ENCODE data around the gene SPHKAP.
"Not testable (repeated sequence)": the region's sequence is repeated elsewhere in the genome, so short reads cannot be mapped to it uniquely, and the experiment has no call there.

Gene SPHKAP, protein sequence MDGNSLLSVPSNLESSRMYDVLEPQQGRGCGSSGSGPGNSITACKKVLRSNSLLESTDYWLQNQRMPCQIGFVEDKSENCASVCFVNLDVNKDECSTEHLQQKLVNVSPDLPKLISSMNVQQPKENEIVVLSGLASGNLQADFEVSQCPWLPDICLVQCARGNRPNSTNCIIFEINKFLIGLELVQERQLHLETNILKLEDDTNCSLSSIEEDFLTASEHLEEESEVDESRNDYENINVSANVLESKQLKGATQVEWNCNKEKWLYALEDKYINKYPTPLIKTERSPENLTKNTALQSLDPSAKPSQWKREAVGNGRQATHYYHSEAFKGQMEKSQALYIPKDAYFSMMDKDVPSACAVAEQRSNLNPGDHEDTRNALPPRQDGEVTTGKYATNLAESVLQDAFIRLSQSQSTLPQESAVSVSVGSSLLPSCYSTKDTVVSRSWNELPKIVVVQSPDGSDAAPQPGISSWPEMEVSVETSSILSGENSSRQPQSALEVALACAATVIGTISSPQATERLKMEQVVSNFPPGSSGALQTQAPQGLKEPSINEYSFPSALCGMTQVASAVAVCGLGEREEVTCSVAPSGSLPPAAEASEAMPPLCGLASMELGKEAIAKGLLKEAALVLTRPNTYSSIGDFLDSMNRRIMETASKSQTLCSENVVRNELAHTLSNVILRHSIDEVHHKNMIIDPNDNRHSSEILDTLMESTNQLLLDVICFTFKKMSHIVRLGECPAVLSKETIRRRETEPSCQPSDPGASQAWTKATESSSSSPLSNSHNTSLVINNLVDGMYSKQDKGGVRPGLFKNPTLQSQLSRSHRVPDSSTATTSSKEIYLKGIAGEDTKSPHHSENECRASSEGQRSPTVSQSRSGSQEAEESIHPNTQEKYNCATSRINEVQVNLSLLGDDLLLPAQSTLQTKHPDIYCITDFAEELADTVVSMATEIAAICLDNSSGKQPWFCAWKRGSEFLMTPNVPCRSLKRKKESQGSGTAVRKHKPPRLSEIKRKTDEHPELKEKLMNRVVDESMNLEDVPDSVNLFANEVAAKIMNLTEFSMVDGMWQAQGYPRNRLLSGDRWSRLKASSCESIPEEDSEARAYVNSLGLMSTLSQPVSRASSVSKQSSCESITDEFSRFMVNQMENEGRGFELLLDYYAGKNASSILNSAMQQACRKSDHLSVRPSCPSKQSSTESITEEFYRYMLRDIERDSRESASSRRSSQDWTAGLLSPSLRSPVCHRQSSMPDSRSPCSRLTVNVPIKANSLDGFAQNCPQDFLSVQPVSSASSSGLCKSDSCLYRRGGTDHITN (N-terminal part only)

DNA sequence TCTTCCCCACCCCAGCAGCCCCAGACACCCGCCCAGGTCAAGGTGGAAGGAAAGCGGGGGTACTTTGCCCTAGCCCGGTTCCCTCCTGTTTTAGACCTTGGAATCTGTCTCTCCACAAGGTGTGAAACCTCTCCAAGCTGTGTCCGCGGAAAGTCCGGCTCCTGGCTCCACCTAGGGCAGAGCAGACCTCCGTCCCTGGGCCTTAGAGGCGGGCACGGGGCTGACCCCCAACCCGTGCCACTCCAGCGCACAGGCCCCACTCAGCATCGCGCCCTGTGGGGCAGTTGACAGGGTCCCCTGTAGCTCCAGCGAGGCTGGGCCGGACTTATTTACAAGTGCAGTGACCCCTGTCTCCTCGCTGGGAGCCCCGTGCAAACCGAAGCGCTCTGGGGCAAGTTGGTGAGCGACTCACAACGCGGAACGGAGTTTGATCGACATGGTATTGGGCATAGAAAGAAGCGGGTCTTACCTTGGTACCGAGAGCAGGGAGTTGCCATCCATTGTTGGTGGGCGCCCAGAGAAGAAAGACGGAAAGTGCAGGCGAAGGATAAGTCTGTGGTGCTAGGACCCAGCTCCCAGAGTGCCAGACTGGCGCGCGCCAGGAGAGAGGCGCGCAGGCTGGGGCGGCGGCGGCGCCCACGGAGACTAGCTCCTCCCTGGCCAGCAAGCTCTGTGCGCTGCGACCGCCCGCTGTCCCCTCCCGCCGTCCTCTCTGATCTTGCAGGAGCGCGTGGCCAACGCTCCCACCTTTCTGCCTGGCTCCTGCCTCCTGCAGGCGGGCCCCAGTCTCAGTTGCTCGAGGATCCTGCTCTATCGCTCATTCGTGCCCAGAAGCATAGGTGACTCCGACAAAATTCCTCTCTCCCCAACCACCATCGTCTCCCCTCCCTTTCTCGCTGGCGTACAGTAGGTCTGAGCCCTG is at the start of gene SPHKAP:
Gene SPHKAP (minus strand): TSS at position 590 of the 922 bp plus-strand sequence. CDS start 89 bp downstream, at position 501.
- no peak for DNase-seq

GRCh38 chr2:228227466-228227865 is 46.0 kb upstream of the SPHKAP start:
- no peak for DNase-seq

GRCh38 chr2:228224410-228224809 is 42.9 kb upstream of the SPHKAP start:
- no peak for DNase-seq

DNA sequence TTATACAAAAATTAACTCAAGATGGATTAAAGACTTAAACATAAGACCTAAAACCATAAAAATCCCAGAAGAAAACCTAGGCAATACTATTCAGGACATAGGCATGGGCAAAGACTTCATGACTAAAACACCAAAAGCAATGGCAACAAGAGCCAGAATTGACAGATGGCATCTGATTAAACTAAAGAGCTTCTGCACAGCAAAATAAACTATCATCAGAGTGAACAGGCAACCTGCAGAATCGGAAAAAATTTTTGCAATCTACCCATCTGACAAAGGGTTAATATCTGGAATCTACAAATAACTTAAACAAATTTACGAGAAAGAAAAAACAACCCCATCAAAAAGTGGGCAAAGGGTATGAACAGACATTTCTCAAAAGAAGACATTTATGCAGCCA is 37.1 kb upstream of the SPHKAP start:
- not testable (repeated sequence) for DNase-seq

- DNase-seq = no peak
Observed at GRCh38 chr2:228197504-228197903, 16.0 kb upstream of the SPHKAP start.

DNA sequence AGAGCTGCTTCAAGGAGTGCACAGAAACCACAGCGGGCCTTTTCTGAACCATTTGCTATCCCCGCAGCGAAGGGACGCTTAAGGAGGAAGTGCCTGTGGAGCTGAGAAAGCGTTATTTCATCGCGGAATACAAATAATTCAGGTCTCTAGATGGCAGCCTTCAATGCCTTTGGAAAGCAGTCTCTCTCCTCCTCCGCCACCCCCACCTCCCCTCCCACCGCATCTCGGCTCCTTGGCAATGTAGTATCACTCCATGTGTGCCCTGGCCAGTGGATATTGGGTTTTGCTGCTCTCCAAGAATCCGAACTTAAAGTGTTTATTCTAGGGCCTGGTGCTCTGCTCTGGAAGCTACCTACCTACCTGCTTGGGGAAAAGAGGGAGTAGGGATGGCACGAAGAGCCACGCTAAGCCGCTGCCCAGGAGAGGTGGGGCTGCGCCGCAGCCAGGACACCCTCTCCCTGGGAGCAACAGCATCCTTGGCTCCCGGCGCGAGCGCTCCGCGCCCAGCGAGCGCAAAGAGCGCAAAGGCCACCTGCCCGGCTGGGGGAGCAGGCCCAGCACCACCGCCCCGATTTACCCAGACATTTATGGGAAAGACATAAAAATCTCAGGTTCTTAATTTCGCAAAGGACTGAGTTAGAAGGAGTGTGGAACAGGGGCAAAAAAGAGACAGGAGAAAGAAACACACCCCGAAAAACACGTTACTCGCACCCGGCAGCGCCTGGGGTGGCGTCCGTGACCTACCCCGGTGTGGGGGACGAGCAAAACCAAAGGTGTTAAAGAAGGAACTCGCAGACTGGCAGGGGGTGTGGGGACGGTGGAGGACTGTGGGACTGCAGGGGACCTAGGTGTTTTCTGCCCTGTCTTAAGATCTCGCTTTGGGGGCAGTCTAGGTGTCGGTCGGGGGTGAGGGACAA is 1.0 kb downstream of the SPHKAP start:
- no peak for DNase-seq

DNA sequence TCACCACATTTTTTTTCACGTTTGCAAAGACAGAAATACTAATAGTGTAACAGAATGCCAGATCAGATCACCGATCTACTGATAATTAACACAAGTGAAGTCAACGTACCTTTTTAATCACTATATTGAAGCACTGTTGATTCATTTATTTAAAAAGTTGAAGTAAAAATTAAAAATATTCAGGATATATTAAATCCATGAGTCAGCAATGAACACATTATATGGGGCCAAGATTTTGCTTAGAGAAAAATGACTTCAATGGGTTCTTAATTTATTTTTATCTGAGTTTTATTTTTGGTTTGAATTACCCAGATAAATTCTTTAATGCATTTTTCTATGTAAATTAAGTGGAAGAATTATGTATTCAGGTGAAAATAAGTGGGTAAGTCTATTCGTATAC is 14.2 kb downstream of the SPHKAP start:
- no peak for DNase-seq

- DNase-seq = no peak
Observed at GRCh38 chr2:228164718-228165117, 16.8 kb downstream of the SPHKAP start.

GRCh38 chr2:228157841-228158240 is 23.6 kb downstream of the SPHKAP start:
- DNase-seq = no peak

DNA sequence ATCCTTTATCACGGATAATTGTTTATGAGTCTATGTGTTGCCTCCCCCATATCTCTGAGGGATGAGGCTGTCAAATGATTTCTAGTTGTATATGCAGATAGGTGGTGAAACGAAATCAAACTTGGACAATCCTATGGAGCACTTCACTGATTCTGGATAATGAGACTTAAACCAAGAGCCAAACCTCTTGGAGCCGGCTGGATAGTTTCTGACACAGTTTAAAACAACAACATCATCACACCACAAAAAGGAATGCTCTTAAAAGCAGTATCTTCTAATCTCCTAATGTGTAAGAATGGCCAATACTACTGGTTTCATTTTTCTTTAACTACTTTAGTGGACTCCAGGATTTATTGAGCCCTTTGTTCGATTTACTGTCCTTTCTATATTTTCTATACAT is 36.5 kb downstream of the SPHKAP start:
- no peak for DNase-seq

GRCh38 chr2:228140934-228141528 is 40.5 kb downstream of the SPHKAP start:
- no peak for DNase-seq

GRCh38 chr2:228136027-228136426 is 45.5 kb downstream of the SPHKAP start:
- no peak for DNase-seq

DNA sequence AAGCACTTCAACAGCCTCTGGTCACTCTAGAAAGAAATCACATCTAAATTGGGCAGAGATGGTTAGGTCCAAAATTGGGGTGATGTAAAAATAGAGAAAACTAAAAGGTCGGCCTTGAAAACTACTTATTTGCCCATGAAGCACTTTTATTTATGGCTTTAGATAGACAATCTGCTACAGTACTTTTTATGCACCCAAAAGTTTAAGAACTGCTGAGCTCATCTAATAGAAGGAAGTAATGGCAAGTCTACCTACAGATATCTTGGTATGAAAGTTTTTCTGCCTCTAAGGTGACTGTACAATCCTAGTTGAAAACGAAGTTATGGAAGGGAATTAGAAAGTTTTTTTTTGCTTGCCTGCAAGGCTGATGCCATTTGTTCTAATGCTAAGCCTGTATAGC is 46.2 kb downstream of the SPHKAP start:
- DNase-seq = no peak

GRCh38 chr2:228131833-228132232 is 49.7 kb downstream of the SPHKAP start:
- no peak for DNase-seq

DNA sequence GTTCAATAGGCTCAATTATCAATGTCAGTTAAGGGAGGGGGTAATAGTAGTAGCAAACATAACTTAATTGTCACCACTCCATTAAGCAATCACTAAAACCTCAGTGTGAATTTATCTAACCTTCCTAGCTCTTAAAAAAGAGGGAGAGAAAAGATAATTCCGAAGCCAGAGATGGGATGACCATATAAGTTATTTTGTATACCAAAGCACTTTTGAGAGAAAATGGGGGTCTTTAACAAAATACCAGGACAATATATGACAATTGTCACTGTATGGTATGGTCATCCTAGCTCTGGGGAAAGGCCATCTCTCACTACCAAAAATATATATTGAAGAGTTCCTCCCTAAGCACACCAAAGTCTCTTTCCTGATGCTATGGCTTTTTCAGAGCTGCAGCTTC is 55.1 kb downstream of the SPHKAP start:
- no peak for DNase-seq

GRCh38 chr2:228118940-228119339 is 62.5 kb downstream of the SPHKAP start:
- DNase-seq = no peak

- no peak for DNase-seq
Observed at GRCh38 chr2:228107846-228108245, 73.6 kb downstream of the SPHKAP start.

DNA sequence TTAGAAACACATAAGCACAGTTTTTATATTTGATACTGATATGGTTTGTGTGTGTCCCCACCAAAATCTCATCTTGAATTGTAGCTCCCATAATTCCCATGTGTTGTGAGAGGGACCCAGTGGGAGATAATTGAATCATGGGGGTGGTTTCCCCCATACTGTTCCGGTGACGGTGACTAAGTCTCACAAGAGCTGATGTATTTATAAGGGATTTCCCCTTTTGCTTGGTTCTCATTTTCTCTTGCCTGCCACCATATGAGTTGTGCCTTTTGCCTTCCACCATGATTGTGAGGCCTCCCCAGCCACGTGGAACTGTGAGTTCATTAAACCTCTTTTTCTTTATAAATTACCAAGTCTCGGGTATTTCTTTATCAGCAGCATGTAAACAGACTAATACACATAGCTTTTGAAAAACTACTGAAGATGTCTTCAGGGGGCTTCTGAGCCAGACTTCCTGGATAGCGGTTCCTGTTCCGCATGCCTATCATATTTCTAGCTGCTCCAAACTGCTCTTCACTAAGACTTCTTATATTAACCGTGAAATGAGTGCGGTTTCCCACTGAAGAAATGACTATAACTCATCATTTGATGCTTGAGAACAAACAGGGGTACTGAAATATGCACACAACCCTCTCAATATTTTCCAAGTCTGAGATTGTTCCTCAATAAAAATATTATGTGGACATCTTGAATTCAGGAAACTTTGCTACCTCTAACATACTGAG is 75.8 kb downstream of the SPHKAP start:
- DNase-seq = no peak

- no peak for DNase-seq
Observed at GRCh38 chr2:228104215-228104614, 77.3 kb downstream of the SPHKAP start.

DNA sequence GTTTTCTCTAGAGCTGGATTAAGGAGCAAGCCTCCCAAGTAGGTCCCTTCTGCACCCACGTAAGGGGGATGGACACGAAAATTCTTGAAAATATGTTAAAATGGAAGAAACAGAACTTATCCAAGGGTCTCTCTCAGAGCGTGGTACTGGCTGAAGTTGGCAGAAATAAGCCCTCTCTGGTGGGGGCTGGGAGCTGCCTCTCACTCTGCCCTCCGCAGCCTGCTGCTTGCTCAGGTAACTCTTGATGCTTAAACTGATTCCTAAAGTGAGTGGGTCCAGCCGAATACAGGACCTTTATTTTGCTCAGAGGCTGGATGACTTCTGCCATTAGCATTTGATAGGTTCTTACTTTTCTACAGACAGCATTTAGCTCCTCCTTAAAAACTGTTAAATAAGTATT is 78.1 kb downstream of the SPHKAP start:
- DNase-seq = no peak

Data from activated T-cell treated with anti-CD3 and anti-CD28 coated beads, Interleukin-2, amount 50 U/mL, for 48 hours (primary cell).